NCI-H2196 (cell line): ENCODE measurements around the gene ATG5.
"Not testable (repeated sequence)": the region's sequence is repeated elsewhere in the genome, so short reads cannot be mapped to it uniquely, and the experiment has no call there.

Experiments
- DNase-seq: peaks from one replicate; lab custom pipeline; 2025; ENCODE audit not compliant: unreplicated experiment; lab: John Stamatoyannopoulos, UW

The ATG5 gene

GRCh38 chr6:106315765-106316374 is 9.7 kb downstream of the ATG5 start:
- DNase-seq = peak; percentile 42

- no peak for DNase-seq
Observed at GRCh38 chr6:106309766-106310373, 15.7 kb downstream of the ATG5 start.

- DNase-seq = no peak
Observed at GRCh38 chr6:106308985-106309384, 16.6 kb downstream of the ATG5 start.

- no peak for DNase-seq
Observed at GRCh38 chr6:106305740-106306139, 19.8 kb downstream of the ATG5 start.

GRCh38 chr6:106300944-106301343 is 24.6 kb downstream of the ATG5 start:
- peak; percentile 23 for DNase-seq

- no peak for DNase-seq
Observed at GRCh38 chr6:106300020-106300780, 25.4 kb downstream of the ATG5 start.

- no peak for DNase-seq
Observed at GRCh38 chr6:106293116-106293515, 32.4 kb downstream of the ATG5 start.

- DNase-seq = no peak
Observed at GRCh38 chr6:106290954-106291353, 34.6 kb downstream of the ATG5 start.

GRCh38 chr6:106290032-106290431 is 35.5 kb downstream of the ATG5 start:
- DNase-seq = no peak

- no peak for DNase-seq
Observed at GRCh38 chr6:106287215-106287614, 38.3 kb downstream of the ATG5 start.

- DNase-seq = no peak
Observed at GRCh38 chr6:106286746-106287145, 38.8 kb downstream of the ATG5 start.

- no peak for DNase-seq
Observed at GRCh38 chr6:106283481-106283880, 42.1 kb downstream of the ATG5 start.

GRCh38 chr6:106281661-106282060 is 43.9 kb downstream of the ATG5 start:
- DNase-seq = no peak

- no peak for DNase-seq
Observed at GRCh38 chr6:106281088-106281487, 44.5 kb downstream of the ATG5 start.

- no peak for DNase-seq
Observed at GRCh38 chr6:106279179-106279578, 46.4 kb downstream of the ATG5 start.

- DNase-seq = no peak
Observed at GRCh38 chr6:106275692-106276091, 49.9 kb downstream of the ATG5 start.

GRCh38 chr6:106273087-106273486 is 52.5 kb downstream of the ATG5 start:
- no peak for DNase-seq

GRCh38 chr6:106272287-106272686 is 53.3 kb downstream of the ATG5 start:
- DNase-seq = no peak

GRCh38 chr6:106270414-106270813 is 55.1 kb downstream of the ATG5 start:
- no peak for DNase-seq

GRCh38 chr6:106269268-106269919 is 56.2 kb downstream of the ATG5 start:
- DNase-seq = not testable (repeated sequence)

GRCh38 chr6:106268500-106268899 is 57.1 kb downstream of the ATG5 start:
- DNase-seq = not testable (repeated sequence)

GRCh38 chr6:106264433-106264832 is 61.1 kb downstream of the ATG5 start:
- DNase-seq = not testable (repeated sequence)
